DOHH2 (cell line): ENCODE data around the gene NTPCR.

ENCODE experiments used
- H3F3A ChIP-seq: fragments of 200-600 bp; sonication (generic), shearing (Covaris generic); 2 replicates; pipeline ENCODE4 v1.6.0; 2016; ENCODE audit warnings: antibody characterized with exemption, mild to moderate bottlenecking; ENCODE audit not compliant: control insufficient read depth, insufficient read depth
- H3K27ac ChIP-seq: fragments of 200-600 bp; sonication (generic); 2 replicates; pipeline ENCODE4 v1.5.1; 2014; ENCODE audit warnings: low read depth, mild to moderate bottlenecking, low read length, moderate library complexity
- H3K27me3 ChIP-seq: fragments of 200-600 bp; sonication (generic); 2 replicates; pipeline ENCODE4 v1.6.1; 2014; ENCODE audit warnings: mild to moderate bottlenecking, low read length, mixed read lengths; ENCODE audit not compliant: control insufficient read depth
- H3K36me3 ChIP-seq: fragments of 200-600 bp; sonication (generic); 2 replicates; pipeline ENCODE4 v1.6.1; 2014; ENCODE audit warnings: mild to moderate bottlenecking, low read length, moderate library complexity, mixed read lengths; ENCODE audit not compliant: control insufficient read depth
- H3K4me1 ChIP-seq: fragments of 200-600 bp; sonication (generic); 2 replicates; pipeline ENCODE4 v1.6.1; 2014; ENCODE audit warnings: mild to moderate bottlenecking, low read length, mixed read lengths; ENCODE audit not compliant: control insufficient read depth
- H3K4me2 ChIP-seq: fragments of 200-600 bp; sonication (generic); 2 replicates; pipeline ENCODE4 v1.6.0; 2014; ENCODE audit warnings: mild to moderate bottlenecking, low read length, moderate library complexity
- H3K4me3 ChIP-seq: fragments of 200-600 bp; sonication (generic); 2 replicates; pipeline ENCODE4 v1.5.1; 2014; ENCODE audit warnings: mild to moderate bottlenecking, low read length, mixed read lengths
- H3K79me2 ChIP-seq: fragments of 200-600 bp; sonication (generic); 2 replicates; pipeline ENCODE4 v1.6.1; 2014; ENCODE audit warnings: mild to moderate bottlenecking, low read length, mixed read lengths; ENCODE audit not compliant: control insufficient read depth
- H3K9me2 ChIP-seq: fragments of 200-600 bp; sonication (generic); replicated peaks from 2 replicates; pipeline ENCODE4 v1.6.1; 2014; ENCODE audit warnings: mild to moderate bottlenecking, low read length, mixed read lengths; ENCODE audit not compliant: control insufficient read depth
- H3K9me3 ChIP-seq: fragments of 200-600 bp; sonication (generic); 2 replicates; pipeline ENCODE4 v1.6.1; 2014; ENCODE audit warnings: antibody characterized with exemption, low read length, mixed read lengths; ENCODE audit not compliant: control insufficient read depth, insufficient read depth
- H4K20me1 ChIP-seq: fragments of 200-600 bp; sonication (generic); 2 replicates; pipeline ENCODE4 v1.6.0; 2014; ENCODE audit warnings: low read depth, mild to moderate bottlenecking, antibody characterized with exemption, low read length, moderate library complexity; ENCODE audit not compliant: control insufficient read depth, insufficient read depth
- EZH2phosphoT487 ChIP-seq: fragments of 200-600 bp; sonication (generic); IDR thresholded peaks from 2 replicates; pipeline ENCODE4 v1.6.1; 2017; ENCODE audit warnings: borderline replicate concordance, mild to moderate bottlenecking, antibody characterized with exemption, low read length, moderate library complexity, mixed read lengths
- TF ChIP-seq, protein P1 (sequence below): fragments of 200-600 bp; sonication (generic); IDR thresholded peaks from one replicate; pipeline ENCODE4 v1.5.1; 2014; ENCODE audit warnings: antibody characterized with exemption, mild to moderate bottlenecking, low read depth, low read length; ENCODE audit not compliant: poor library complexity, severe bottlenecking

The NTPCR gene

DNA sequence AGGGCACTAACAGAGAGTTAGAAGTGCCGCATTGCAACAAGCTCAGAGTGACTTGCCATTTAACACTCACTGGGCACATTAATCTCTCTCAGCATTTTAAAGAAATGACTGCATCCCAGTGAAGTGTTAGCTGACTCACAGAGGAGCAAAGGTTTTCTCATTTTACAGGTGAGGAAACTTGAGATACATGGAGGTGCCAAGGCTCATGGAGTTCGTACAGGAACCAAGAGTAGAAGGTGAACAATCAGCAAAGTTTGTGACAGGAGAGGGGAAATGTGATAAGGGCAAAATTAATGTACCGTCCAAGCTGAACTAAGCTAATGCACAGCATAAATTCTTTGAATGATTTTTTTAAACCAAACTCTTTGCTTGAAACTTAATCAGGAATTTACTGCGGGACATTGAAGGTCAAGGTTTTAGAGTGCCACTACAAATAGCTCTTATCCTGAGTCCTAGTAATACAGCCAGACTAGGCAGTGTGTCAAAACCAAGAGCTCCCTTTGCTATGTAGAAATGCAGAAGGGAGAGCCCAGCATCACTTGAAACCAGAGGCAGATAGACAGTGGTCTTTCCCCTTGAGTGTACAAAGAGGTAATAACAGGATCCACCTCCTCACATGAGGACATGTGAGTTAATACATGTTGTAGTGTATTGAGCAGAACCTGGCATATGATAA, 22.4 kb upstream of the NTPCR start:
- Histone ChIP-seq H3K4me2 (no peak overlapping the region), H3K4me3 (no peak overlapping the region), H3K4me1 (no peaks in the 10 kb centered on the region), H3K36me3 (no peaks in the 10 kb centered on the region), H3K27ac (no peak overlapping the region), H4K20me1 (no peaks in the 10 kb centered on the region), H3K79me2 (no peaks in the 10 kb centered on the region), H3F3A (no peaks in the 10 kb centered on the region), H3K9me2 (no peaks in the 10 kb centered on the region), H3K27me3 (no peaks in the 10 kb centered on the region), H3K9me3 (no peaks in the 10 kb centered on the region; the same call in 1 of the 2 replicates)
- TF ChIP-seq EZH2phosphoT487: no peak
- TF ChIP-seq, protein P1, sequence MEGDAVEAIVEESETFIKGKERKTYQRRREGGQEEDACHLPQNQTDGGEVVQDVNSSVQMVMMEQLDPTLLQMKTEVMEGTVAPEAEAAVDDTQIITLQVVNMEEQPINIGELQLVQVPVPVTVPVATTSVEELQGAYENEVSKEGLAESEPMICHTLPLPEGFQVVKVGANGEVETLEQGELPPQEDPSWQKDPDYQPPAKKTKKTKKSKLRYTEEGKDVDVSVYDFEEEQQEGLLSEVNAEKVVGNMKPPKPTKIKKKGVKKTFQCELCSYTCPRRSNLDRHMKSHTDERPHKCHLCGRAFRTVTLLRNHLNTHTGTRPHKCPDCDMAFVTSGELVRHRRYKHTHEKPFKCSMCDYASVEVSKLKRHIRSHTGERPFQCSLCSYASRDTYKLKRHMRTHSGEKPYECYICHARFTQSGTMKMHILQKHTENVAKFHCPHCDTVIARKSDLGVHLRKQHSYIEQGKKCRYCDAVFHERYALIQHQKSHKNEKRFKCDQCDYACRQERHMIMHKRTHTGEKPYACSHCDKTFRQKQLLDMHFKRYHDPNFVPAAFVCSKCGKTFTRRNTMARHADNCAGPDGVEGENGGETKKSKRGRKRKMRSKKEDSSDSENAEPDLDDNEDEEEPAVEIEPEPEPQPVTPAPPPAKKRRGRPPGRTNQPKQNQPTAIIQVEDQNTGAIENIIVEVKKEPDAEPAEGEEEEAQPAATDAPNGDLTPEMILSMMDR: no peak

- H3K4me1 ChIP-seq: no peaks in the 10 kb centered on the region
- no peaks in the 10 kb centered on the region for H3F3A ChIP-seq
- H3K27me3 ChIP-seq: no peaks in the 10 kb centered on the region
- no peaks in the 10 kb centered on the region for H3K79me2 ChIP-seq
- H3K27ac ChIP-seq: no peak overlapping the region
- no peaks in the 10 kb centered on the region for H3K36me3 ChIP-seq
- H3K4me3 ChIP-seq: no peak overlapping the region
- no peak overlapping the region for H3K4me2 ChIP-seq
- no peak for TF ChIP-seq EZH2phosphoT487
- TF ChIP-seq, protein P1: no peak
- H4K20me1 ChIP-seq: no peaks in the 10 kb centered on the region
- no peaks in the 10 kb centered on the region for H3K9me2 ChIP-seq
- H3K9me3 ChIP-seq: no peaks in the 10 kb centered on the region
Measured at GRCh38 chr1:232932486-232933425, 17.7 kb upstream of the NTPCR start.

DNA sequence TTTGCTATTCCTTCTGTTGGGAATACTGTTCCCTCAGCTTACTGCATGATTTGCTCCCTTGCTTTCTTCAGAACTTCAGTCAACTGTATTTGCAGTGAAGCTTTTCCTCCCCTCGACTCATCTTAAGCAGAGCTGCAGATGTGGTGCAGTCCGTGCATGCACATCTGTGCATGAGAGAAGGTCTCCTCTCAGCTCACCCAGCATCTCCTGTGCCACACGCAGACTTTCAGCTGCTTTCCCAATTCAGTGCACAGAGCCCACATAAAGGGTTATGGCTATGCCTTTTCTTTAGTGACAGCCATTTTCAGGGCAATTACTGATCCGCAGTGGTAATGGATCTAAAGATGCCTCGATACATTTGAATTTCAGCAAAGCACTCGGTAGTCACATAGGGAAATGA, 13.5 kb upstream of the NTPCR start:
- H3K4me3 ChIP-seq: no peak overlapping the region
- no peak for TF ChIP-seq EZH2phosphoT487
- TF ChIP-seq, protein P1: no peak
- no peaks in the 10 kb centered on the region for H3K9me3 ChIP-seq
- H3K27ac ChIP-seq: no peak overlapping the region
- no peaks in the 10 kb centered on the region for H3F3A ChIP-seq
- H3K79me2 ChIP-seq: no peaks in the 10 kb centered on the region
- H3K27me3 ChIP-seq: no peaks in the 10 kb centered on the region
- no peaks in the 10 kb centered on the region for H4K20me1 ChIP-seq
- H3K4me1 ChIP-seq: no peaks in the 10 kb centered on the region
- H3K9me2 ChIP-seq: no peaks in the 10 kb centered on the region
- no peak overlapping the region for H3K4me2 ChIP-seq
- H3K36me3 ChIP-seq: no peaks in the 10 kb centered on the region
